ENCODE results near the gene AGBL5.

AGBL5 gene

DNA sequence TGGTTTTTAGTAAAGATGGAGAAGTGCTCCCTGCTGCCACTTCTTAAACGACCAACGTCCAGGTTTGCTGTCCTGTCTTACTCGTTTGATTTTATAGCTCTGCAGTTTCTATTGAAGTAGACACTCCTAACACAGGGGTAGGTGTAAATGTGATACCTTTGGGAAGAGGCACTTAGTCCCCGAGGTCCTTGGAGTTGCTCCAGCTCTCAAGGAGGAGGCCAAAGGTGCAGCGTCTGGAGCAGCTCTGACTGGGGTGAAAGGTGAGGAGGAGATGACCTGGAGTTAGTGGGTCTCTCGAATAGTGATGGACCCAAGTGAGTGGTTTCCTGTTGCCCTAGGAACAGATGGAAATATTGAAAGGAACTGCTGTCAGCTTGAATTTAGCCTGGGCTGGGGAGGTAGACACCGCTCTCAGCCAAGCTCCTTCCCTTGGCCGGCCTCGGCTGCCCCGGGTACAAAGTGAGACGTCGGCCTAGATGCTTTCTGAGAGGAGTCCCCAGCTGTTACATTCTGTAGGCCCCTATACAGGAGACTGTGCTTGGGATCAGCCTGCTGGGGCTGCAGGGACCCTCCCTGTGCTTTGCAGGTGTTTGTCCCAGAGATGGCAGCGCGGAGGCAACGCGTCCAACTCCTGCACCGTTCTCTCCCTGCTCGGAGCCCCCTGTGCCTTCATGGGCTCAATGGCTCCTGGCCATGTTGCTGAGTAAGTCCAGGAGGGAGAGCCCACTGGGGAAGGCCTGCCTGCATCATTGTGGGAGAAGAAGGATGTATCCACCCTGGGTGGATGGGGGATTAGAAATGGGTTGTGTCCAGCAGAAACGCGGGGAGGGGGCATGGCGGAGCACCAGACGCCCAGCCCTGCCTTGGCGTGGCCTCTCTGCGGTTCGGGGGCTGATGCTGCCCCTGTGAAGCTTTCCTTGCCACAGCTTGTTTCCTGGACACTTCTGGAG lies 40.6 kb downstream of the AGBL5 start:
- Histone ChIP-seq H3K4me1 (ENCODE audit: control insufficient read depth in 1 of 2, insufficient read depth in 2 of 2, low read length in 2 of 2) (peaks cover 57 to 67% of the 10 kb centered on the region in 2 donors), H3K9ac (ENCODE audit: low read depth in 1 of 2, low read length in 2 of 2) (peak overlapping the region; percentile 9 to 15), H3K36me3 (ENCODE audit: control insufficient read depth in 1 of 2, insufficient read depth in 2 of 2, low read length in 2 of 2) (peaks cover 3 to 23% of the 10 kb centered on the region in 2 donors), H3K27me3 (ENCODE audit: control insufficient read depth in 1 of 2, insufficient read depth in 2 of 2, low read length in 2 of 2) (no peaks in the 10 kb centered on the region), H3K9me3 (ENCODE audit: control insufficient read depth in 1 of 2, low read length in 2 of 2) (no peaks in the 10 kb centered on the region), H3K4me3 (ENCODE audit: low read depth in 1 of 2, low read length in 2 of 2) (peak overlapping the region; percentile 2 to 41), H3K27ac (ENCODE audit: low read depth, low read length) (peak overlapping the region; percentile 17)

DNA sequence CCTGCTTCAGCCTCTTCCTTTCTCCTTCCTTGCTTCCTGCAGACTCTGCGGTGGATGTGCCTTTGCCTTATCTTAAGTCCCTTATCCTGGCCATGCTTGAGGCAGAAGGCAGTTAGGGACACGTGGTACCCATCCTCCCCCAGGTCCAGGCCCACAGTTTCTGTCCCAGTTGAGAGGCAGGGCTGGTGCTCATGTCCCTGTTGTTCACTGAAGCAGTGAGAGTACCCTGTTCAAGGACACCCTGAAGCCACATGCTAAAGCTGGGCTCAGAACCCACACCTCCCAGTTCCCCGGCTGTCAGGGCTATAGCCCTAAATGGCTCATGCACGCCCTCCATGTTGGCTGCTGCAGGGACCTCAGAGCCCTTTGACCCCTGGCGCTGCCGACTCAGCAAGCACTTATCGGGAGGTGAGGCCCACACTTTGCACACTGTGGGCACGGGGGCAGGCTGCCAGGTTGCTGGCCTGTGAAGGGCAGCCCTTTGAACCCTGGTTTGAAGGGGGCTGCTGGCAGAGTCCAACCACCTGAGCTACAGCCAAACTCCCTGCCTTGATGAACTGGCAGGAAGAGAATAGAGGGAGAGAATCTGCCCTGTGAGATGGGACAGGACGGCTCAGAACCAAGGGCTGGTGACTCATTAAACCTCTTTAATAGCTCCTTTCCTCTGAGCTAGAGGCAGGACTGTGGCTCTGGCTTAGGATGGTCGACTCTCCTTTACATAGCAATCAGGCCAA lies 41.4 kb downstream of the AGBL5 start:
- Histone ChIP-seq H3K27ac (ENCODE audit: low read depth, low read length) (no peak overlapping the region), H3K4me3 (ENCODE audit: low read depth in 1 of 2, low read length in 2 of 2) (peak overlapping the region; percentile 41 to 53), H3K9ac (ENCODE audit: low read depth in 1 of 2, low read length in 2 of 2) (peak overlapping the region in 1 of 2 donors; percentile 58), H3K27me3 (ENCODE audit: control insufficient read depth in 1 of 2, insufficient read depth in 2 of 2, low read length in 2 of 2) (no peaks in the 10 kb centered on the region), H3K4me1 (ENCODE audit: control insufficient read depth in 1 of 2, insufficient read depth in 2 of 2, low read length in 2 of 2) (peaks cover 57 to 58% of the 10 kb centered on the region in 2 donors), H3K36me3 (ENCODE audit: control insufficient read depth in 1 of 2, insufficient read depth in 2 of 2, low read length in 2 of 2) (peaks cover 7 to 31% of the 10 kb centered on the region in 2 donors), H3K9me3 (ENCODE audit: control insufficient read depth in 1 of 2, low read length in 2 of 2) (no peaks in the 10 kb centered on the region)

DNA sequence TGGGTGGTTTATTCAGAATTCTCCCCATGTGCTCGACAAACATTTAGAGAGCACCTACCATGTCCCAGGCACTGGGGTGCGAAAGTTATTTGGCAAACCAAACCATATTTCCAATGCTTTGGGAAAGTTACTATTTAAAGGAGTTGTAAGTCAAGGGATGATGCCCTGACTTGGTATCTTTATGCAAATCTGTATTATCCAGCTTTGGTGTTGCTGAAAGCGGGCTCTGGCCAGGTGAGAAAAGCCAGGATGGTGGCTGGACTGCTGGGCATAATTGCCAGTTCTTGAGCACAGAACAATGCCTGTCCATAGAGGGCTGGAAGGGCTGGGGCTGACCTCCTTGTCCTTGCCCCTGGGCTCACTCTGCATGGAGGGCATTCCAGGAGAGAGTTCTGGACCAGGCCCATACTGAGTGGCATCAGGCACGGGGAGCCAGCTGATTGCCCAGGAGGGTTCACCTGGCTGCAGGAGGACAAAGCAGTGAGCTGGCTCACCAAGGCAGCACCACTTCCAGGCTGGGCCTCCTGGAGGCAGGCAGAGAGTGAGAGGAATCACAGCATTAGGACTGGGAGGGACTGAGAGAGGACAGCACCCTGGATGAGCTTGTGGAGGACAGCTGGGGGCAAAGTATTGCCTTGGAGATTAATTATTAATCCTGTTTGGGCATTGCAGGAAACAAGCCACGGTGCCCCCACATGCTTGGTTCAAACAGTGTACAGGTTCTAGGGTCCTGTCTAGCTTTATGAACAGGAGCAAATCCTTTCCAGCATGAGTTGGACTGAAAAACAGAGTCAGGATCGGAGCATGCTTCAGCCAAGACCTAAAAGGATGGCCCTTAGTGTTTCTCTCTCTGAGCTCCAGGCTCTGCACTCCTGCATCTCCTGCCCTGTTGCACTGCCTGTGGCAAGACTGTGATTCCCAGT lies 42.2 kb downstream of the AGBL5 start:
- Histone ChIP-seq H3K4me3 (ENCODE audit: low read depth in 1 of 2, low read length in 2 of 2) (peak overlapping the region; percentile 41 to 53), H3K27me3 (ENCODE audit: control insufficient read depth in 1 of 2, insufficient read depth in 2 of 2, low read length in 2 of 2) (no peaks in the 10 kb centered on the region), H3K36me3 (ENCODE audit: control insufficient read depth in 1 of 2, insufficient read depth in 2 of 2, low read length in 2 of 2) (peaks cover 7 to 34% of the 10 kb centered on the region in 2 donors), H3K4me1 (ENCODE audit: control insufficient read depth in 1 of 2, insufficient read depth in 2 of 2, low read length in 2 of 2) (peaks cover 56 to 58% of the 10 kb centered on the region in 2 donors), H3K9me3 (ENCODE audit: control insufficient read depth in 1 of 2, low read length in 2 of 2) (no peaks in the 10 kb centered on the region), H3K9ac (ENCODE audit: low read depth in 1 of 2, low read length in 2 of 2) (peak overlapping the region in 1 of 2 donors; percentile 58), H3K27ac (ENCODE audit: low read depth, low read length) (peak overlapping the region; percentile 22)

DNA sequence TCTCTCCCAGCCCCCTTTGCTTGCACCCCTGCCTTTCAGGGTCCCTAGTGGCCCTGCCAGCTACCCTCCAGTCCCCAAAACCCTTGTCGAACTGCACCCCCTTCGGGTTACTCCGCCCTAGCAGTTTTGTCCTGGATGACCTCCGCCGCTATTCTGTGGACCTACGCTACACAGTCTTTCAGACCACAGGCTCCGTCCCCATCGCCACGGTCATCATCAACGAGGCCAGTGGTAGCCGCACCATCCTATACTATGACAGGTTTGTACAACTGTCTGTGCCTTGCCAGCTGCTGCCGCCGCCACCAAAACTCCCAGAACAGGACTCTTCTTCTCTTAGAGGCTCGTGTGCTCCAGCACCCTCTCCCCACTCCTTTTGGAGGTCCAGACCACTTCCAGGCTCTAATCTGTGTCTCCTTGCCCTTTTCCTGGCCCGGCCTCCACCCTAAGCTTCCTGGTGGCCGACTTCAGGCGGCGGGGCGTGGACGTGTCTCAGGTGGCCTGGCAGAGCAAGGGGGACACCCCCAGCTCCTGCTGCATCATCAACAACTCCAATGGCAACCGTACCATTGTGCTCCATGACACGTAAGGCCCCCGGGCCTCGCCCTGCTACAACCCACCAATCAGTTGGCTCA lies 43.0 kb downstream of the AGBL5 start:
- no peaks in the 10 kb centered on the region for H3K9me3 ChIP-seq (ENCODE audit: control insufficient read depth in 1 of 2, low read length in 2 of 2)

DNA sequence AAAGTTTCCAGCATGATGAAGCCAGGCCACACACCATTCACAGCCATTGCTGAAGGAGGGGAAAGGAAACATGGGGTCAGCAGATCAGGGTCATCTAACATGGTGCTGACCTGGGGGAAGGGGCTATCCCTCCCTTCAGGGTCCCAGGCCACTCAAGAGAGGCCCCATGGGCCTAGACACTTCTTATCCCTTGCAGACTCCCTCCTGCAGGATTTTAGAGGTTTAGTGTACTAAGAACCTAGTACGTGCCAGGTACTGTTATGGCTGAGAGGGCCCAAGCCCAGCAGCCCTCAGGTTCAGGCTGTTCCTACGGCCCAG lies 43.9 kb downstream of the AGBL5 start:
- Histone ChIP-seq H3K27ac (ENCODE audit: low read depth, low read length) (no peak overlapping the region), H3K4me3 (ENCODE audit: low read depth in 1 of 2, low read length in 2 of 2) (no peak overlapping the region), H3K27me3 (ENCODE audit: control insufficient read depth in 1 of 2, insufficient read depth in 2 of 2, low read length in 2 of 2) (no peaks in the 10 kb centered on the region), H3K4me1 (ENCODE audit: control insufficient read depth in 1 of 2, insufficient read depth in 2 of 2, low read length in 2 of 2) (peaks cover 48 to 54% of the 10 kb centered on the region in 2 donors), H3K9me3 (ENCODE audit: control insufficient read depth in 1 of 2, low read length in 2 of 2) (no peaks in the 10 kb centered on the region), H3K36me3 (ENCODE audit: control insufficient read depth in 1 of 2, insufficient read depth in 2 of 2, low read length in 2 of 2) (peaks cover 16 to 50% of the 10 kb centered on the region in 2 donors), H3K9ac (ENCODE audit: low read depth in 1 of 2, low read length in 2 of 2) (peak overlapping the region in 1 of 2 donors; percentile 10)

More for the DNA sequence above, 43.0 kb downstream of the AGBL5 start:
- H3K4me1 ChIP-seq (ENCODE audit: control insufficient read depth in 1 of 2, insufficient read depth in 2 of 2, low read length in 2 of 2), result peaks cover 48 to 57% of the 10 kb centered on the region in 2 donors
- peak overlapping the region in 1 of 2 donors; percentile 53 for H3K4me3 ChIP-seq (ENCODE audit: low read depth in 1 of 2, low read length in 2 of 2)
- H3K36me3 ChIP-seq (ENCODE audit: control insufficient read depth in 1 of 2, insufficient read depth in 2 of 2, low read length in 2 of 2), result peaks cover 7 to 41% of the 10 kb centered on the region in 2 donors
- H3K9ac ChIP-seq (ENCODE audit: low read depth in 1 of 2, low read length in 2 of 2), result peak overlapping the region in 1 of 2 donors; percentile 28
- H3K27me3 ChIP-seq (ENCODE audit: control insufficient read depth in 1 of 2, insufficient read depth in 2 of 2, low read length in 2 of 2), result no peaks in the 10 kb centered on the region
- H3K27ac ChIP-seq (ENCODE audit: low read depth, low read length), result no peak overlapping the region

DNA sequence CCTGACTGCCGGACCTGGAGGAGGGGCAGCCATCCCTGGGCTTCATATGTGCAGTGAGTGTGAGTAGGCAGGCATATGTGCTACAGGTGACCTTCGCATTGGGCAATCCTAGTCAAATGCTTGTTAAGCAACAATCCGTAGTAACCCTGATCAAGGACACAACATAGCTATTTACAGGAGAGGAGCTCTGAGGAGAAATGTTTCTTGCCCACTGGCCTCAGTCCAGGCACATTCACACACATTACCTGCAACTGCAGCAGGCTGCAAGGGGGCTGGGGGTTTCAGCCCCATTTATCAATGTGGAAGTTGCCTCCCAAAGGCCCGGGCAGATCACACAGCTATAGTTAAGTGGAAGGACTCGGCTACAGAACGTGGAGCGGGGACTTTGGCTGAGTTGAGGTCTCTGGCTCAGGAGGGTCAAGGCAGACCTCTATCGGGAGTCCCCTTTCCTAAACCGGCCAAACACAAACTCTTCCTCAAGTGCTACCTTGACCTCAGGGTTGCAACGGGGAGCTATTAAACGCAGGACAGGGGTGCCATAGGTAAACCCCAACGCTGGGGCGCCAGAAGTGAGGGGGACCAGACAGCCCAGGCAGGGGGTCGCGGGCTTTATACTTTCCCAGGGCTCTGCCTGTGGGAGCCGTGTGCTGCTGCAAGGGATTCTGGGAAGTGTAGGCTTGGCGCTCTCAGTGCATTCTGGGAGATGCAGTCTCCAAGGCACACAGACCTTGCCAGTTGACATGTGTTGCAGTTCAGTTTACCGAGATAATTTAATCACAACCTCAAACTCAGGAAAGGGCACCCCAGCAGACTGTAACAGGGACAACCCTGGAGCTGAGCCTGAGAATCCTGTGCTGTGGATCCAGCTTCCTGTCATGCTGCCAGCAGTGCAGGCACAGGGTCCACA lies 44.5 kb downstream of the AGBL5 start:
- H3K4me3 ChIP-seq (ENCODE audit: low read depth in 1 of 2, low read length in 2 of 2), result peak overlapping the region; percentile 39 to 53
- no peak overlapping the region for H3K27ac ChIP-seq (ENCODE audit: low read depth, low read length)
- peaks cover 48 to 50% of the 10 kb centered on the region in 2 donors for H3K4me1 ChIP-seq (ENCODE audit: control insufficient read depth in 1 of 2, insufficient read depth in 2 of 2, low read length in 2 of 2)
- H3K27me3 ChIP-seq (ENCODE audit: control insufficient read depth in 1 of 2, insufficient read depth in 2 of 2, low read length in 2 of 2), result no peaks in the 10 kb centered on the region
- H3K9ac ChIP-seq (ENCODE audit: low read depth in 1 of 2, low read length in 2 of 2), result peak overlapping the region; percentile 1 to 10
- H3K9me3 ChIP-seq (ENCODE audit: control insufficient read depth in 1 of 2, low read length in 2 of 2), result no peaks in the 10 kb centered on the region
- H3K36me3 ChIP-seq (ENCODE audit: control insufficient read depth in 1 of 2, insufficient read depth in 2 of 2, low read length in 2 of 2), result peaks cover 20 to 56% of the 10 kb centered on the region in 2 donors

DNA sequence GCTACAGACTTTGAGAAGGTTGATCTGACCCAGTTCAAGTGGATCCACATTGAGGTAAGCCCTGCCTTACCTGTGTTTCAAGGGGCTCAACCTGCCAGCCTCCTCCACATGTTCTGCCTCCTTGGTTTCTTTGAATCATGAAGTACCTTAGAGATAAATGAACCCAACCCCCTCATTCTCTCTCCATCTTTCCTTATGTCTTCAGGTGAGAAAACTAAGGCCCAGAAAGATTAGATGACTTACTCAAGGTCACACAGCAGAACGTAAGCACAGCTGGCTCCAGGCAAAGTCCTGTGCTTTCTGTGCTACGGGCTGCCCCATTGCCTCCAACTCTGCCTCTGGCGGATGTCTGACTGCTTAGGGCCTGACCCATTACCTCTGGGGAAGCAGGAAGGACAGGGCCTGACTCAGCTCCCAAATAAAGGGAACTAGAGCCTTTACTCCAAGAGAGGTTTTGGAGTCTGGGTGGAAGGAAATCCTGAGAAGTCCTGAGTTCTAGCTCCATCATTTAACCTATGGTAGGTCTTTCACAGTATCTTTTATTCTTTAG lies 45.4 kb downstream of the AGBL5 start:
- peaks cover 43% of the 10 kb centered on the region in 2 donors for H3K4me1 ChIP-seq (ENCODE audit: control insufficient read depth in 1 of 2, insufficient read depth in 2 of 2, low read length in 2 of 2)
- H3K4me3 ChIP-seq (ENCODE audit: low read depth in 1 of 2, low read length in 2 of 2), result no peak overlapping the region
- peaks cover 20 to 58% of the 10 kb centered on the region in 2 donors for H3K36me3 ChIP-seq (ENCODE audit: control insufficient read depth in 1 of 2, insufficient read depth in 2 of 2, low read length in 2 of 2)
- H3K27ac ChIP-seq (ENCODE audit: low read depth, low read length), result no peak overlapping the region
- H3K9ac ChIP-seq (ENCODE audit: low read depth in 1 of 2, low read length in 2 of 2), result peak overlapping the region in 1 of 2 donors; percentile 1
- H3K27me3 ChIP-seq (ENCODE audit: control insufficient read depth in 1 of 2, insufficient read depth in 2 of 2, low read length in 2 of 2), result no peaks in the 10 kb centered on the region
- H3K9me3 ChIP-seq (ENCODE audit: control insufficient read depth in 1 of 2, low read length in 2 of 2), result no peaks in the 10 kb centered on the region

DNA sequence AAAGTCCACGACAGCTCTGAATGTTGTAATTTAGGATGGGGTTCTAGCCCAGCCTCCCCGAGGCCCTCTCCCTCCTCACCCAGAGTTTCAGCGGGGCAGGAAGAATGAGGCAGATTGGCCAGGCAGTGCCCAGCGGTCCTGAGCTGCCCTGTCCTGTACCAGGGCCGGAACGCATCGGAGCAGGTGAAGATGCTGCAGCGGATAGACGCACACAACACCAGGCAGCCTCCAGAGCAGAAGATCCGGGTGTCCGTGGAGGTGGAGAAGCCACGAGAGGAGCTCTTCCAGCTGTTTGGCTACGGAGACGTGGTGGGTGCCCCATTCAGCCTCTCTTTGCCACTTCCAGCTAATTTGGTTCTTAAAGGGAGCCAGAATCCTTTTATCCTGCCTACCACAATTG lies 45.9 kb downstream of the AGBL5 start:
- H3K27me3 ChIP-seq (ENCODE audit: control insufficient read depth in 1 of 2, insufficient read depth in 2 of 2, low read length in 2 of 2), result no peaks in the 10 kb centered on the region
- H3K9ac ChIP-seq (ENCODE audit: low read depth in 1 of 2, low read length in 2 of 2), result no peak overlapping the region
- H3K27ac ChIP-seq (ENCODE audit: low read depth, low read length), result no peak overlapping the region
- H3K36me3 ChIP-seq (ENCODE audit: control insufficient read depth in 1 of 2, insufficient read depth in 2 of 2, low read length in 2 of 2), result peaks cover 20 to 58% of the 10 kb centered on the region in 2 donors
- peaks cover 37 to 38% of the 10 kb centered on the region in 2 donors for H3K4me1 ChIP-seq (ENCODE audit: control insufficient read depth in 1 of 2, insufficient read depth in 2 of 2, low read length in 2 of 2)
- no peak overlapping the region for H3K4me3 ChIP-seq (ENCODE audit: low read depth in 1 of 2, low read length in 2 of 2)
- no peaks in the 10 kb centered on the region for H3K9me3 ChIP-seq (ENCODE audit: control insufficient read depth in 1 of 2, low read length in 2 of 2)
